Astrocyte (in vitro differentiated cells and primary cell): ENCODE measurements around the gene GFM1. TPM values are rescaled to one million over a fixed set of nuclear protein-coding genes. Genes with fewer than 3 reads are reported as not detected.
"Not testable (repeated sequence)": the region's sequence is repeated elsewhere in the genome, so short reads cannot be mapped to it uniquely, and the experiment has no call there.

Source experiments
- DNase-seq: peaks from one replicate; pipeline ENCODE4 v3.0.0-alpha.2; 2010; ENCODE audit warnings: low read depth
- FAIRE-seq: peaks from 2 replicates; lab custom pipeline; 2011; peaks lifted over from hg19 to GRCh38; lab: Jason Lieb, UNC
- H2AFZ ChIP-seq: 2 replicates; pipeline ENCODE4 v1.6.0; 2012; ENCODE audit warnings: low read depth, low read length, inconsistent platforms
- H3K27ac ChIP-seq: 2 replicates; pipeline ENCODE4 v1.5.1; 2011; ENCODE audit warnings: low read depth, low read length, inconsistent platforms
- H3K27me3 ChIP-seq: 2 replicates; pipeline ENCODE4 v1.6.0; 2011; ENCODE audit warnings: low read length, inconsistent platforms; ENCODE audit not compliant: insufficient read depth
- H3K36me3 ChIP-seq: 2 replicates; pipeline ENCODE4 v1.5.1; 2011; ENCODE audit warnings: low read length, inconsistent platforms; ENCODE audit not compliant: insufficient read depth
- H3K4me1 ChIP-seq: 2 replicates; pipeline ENCODE4 v1.5.1; 2011; ENCODE audit warnings: low read length, inconsistent platforms; ENCODE audit not compliant: insufficient read depth
- H3K4me2 ChIP-seq: 2 replicates; pipeline ENCODE4 v1.6.0; 2012; ENCODE audit warnings: low read length, inconsistent platforms
- H3K4me3 ChIP-seq: 2 replicates; pipeline ENCODE4 v1.5.1; 2011; ENCODE audit warnings: low read depth, mild to moderate bottlenecking, low read length, inconsistent platforms; ENCODE audit not compliant: insufficient read depth
- H3K79me2 ChIP-seq: 2 replicates; pipeline ENCODE4 v1.6.0; 2012; ENCODE audit warnings: mild to moderate bottlenecking, low read length, inconsistent platforms; ENCODE audit not compliant: insufficient read depth
- H3K9ac ChIP-seq: 2 replicates; pipeline ENCODE4 v1.6.0; 2012; ENCODE audit warnings: mild to moderate bottlenecking, low read length, inconsistent platforms
- H3K9me3 ChIP-seq: 2 replicates; pipeline ENCODE4 v1.5.1; 2012; ENCODE audit warnings: low read depth, mild to moderate bottlenecking, low read length, inconsistent platforms; ENCODE audit not compliant: insufficient read depth
- H4K20me1 ChIP-seq: 2 replicates; pipeline ENCODE4 v1.6.0; 2012; ENCODE audit warnings: low read length, inconsistent platforms; ENCODE audit not compliant: insufficient read depth
- H3K27ac Mint-ChIP-seq: one replicate; pipeline ENCODE4 v1.8.0; 2021; ENCODE audit warnings: mild to moderate bottlenecking, mixed read lengths; ENCODE audit not compliant: unreplicated experiment
- H3K27me3 Mint-ChIP-seq: one replicate; pipeline ENCODE4 v1.8.0; 2021; ENCODE audit warnings: low read depth, mixed read lengths; ENCODE audit not compliant: unreplicated experiment
- H3K36me3 Mint-ChIP-seq: one replicate; pipeline ENCODE4 v1.8.0; 2021; ENCODE audit warnings: low read depth, mixed read lengths; ENCODE audit not compliant: unreplicated experiment
- H3K4me1 Mint-ChIP-seq: one replicate; pipeline ENCODE4 v1.8.0; 2021; ENCODE audit warnings: low read depth, mixed read lengths; ENCODE audit not compliant: unreplicated experiment
- H3K4me3 Mint-ChIP-seq: one replicate; pipeline ENCODE4 v1.8.0; 2021; ENCODE audit warnings: mild to moderate bottlenecking, moderate library complexity, mixed read lengths; ENCODE audit not compliant: unreplicated experiment
- H3K9me3 Mint-ChIP-seq: one replicate; pipeline ENCODE4 v1.8.0; 2021; ENCODE audit warnings: mild to moderate bottlenecking, mixed read lengths; ENCODE audit not compliant: unreplicated experiment
- EZH2 ChIP-seq: IDR thresholded peaks from 2 replicates; pipeline ENCODE4 v1.6.1; 2012; ENCODE audit warnings: mild to moderate bottlenecking, low read length, inconsistent platforms; ENCODE audit not compliant: insufficient read depth
- total RNA-seq: library from RNA; stranded (reverse); gene quantifications from 2 replicates; pipeline ENCODE4 v1.2.1, GENCODE V29; 2021
- TF ChIP-seq, protein P1 (sequence below): IDR thresholded peaks from 2 replicates; pipeline ENCODE4 v1.5.1; 2011; ENCODE audit warnings: low read depth, mild to moderate bottlenecking, inconsistent platforms, low read length, moderate library complexity; ENCODE audit not compliant: insufficient read depth

The GFM1 gene
- total RNA-seq, 1 donor from 2014 or later = 32.6 TPM

DNA sequence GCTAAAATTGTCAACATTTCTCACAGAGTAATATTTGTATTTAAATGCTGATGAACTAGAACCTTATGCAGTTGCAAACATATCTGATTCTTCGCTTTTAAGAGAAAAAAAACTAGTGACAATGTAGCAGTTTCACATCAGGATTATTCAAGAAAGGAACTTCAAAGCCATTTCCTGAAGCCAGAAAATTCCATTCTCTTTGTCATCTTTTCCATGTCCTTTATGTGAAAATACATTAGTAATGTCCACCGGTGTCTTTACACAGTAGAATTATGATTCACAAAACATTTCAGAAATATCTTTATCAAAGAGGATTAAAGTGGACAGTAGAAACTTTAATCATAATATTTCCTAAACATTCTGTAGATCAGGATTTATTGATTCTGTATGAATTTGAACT is 40.8 kb downstream of the GFM1 start:
- H3K4me3 Mint-ChIP-seq = no peak overlapping the region
- Histone ChIP-seq H3K4me1 (peaks cover 17% of the 10 kb centered on the region), H3K79me2 (peaks cover 2% of the 10 kb centered on the region), H2AFZ (no peak overlapping the region), H3K36me3 (peaks cover 6% of the 10 kb centered on the region), H3K27me3 (no peaks in the 10 kb centered on the region), H3K27ac (peak overlapping the region; percentile 76), H3K4me2 (peak overlapping the region; percentile 13), H3K9me3 (no peaks in the 10 kb centered on the region), H3K9ac (peak overlapping the region; percentile 39), H3K4me3 (no peak overlapping the region), H4K20me1 (no peaks in the 10 kb centered on the region)
- no peak for TF ChIP-seq EZH2
- TF ChIP-seq, protein P1, sequence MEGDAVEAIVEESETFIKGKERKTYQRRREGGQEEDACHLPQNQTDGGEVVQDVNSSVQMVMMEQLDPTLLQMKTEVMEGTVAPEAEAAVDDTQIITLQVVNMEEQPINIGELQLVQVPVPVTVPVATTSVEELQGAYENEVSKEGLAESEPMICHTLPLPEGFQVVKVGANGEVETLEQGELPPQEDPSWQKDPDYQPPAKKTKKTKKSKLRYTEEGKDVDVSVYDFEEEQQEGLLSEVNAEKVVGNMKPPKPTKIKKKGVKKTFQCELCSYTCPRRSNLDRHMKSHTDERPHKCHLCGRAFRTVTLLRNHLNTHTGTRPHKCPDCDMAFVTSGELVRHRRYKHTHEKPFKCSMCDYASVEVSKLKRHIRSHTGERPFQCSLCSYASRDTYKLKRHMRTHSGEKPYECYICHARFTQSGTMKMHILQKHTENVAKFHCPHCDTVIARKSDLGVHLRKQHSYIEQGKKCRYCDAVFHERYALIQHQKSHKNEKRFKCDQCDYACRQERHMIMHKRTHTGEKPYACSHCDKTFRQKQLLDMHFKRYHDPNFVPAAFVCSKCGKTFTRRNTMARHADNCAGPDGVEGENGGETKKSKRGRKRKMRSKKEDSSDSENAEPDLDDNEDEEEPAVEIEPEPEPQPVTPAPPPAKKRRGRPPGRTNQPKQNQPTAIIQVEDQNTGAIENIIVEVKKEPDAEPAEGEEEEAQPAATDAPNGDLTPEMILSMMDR = no peak
- DNase-seq (peak; percentile 47), FAIRE-seq (peak; percentile 37)
- peaks cover 20% of the 10 kb centered on the region for H3K4me1 Mint-ChIP-seq
- H3K9me3 Mint-ChIP-seq = no peaks in the 10 kb centered on the region
- peaks cover 4% of the 10 kb centered on the region for H3K36me3 Mint-ChIP-seq
- H3K27me3 Mint-ChIP-seq = no peaks in the 10 kb centered on the region
- peak overlapping the region; percentile 62 for H3K27ac Mint-ChIP-seq

DNA sequence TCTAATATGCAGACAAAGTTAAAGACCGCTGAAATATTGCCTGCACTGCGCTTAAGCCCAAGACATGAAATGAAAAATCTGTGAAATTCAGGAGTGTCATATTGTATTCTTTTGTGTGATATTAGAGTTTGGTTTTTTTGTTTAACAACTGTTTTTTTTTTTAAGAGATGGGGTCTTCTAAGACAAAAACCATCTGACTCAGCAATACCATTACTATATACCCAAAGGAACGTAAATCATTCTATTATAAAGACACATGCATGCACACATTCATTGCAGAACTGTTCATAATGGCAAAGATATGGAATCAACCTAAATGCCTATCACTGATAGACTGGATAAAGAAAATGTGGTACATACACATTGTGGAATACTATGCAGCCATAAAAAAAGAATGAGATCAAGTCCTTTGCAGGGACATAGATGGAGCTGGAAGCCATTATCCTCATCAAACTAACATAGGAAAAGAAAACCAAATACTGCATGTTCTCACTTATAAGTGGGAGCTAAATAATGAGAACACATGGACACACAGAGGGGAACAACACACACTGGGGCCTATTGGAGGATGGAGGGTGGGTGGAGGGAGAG is 49.6 kb downstream of the GFM1 start:
- H3K36me3 ChIP-seq = peaks cover 17% of the 10 kb centered on the region
- not testable (repeated sequence) for H2AFZ ChIP-seq, H3K27ac Mint-ChIP-seq

DNA sequence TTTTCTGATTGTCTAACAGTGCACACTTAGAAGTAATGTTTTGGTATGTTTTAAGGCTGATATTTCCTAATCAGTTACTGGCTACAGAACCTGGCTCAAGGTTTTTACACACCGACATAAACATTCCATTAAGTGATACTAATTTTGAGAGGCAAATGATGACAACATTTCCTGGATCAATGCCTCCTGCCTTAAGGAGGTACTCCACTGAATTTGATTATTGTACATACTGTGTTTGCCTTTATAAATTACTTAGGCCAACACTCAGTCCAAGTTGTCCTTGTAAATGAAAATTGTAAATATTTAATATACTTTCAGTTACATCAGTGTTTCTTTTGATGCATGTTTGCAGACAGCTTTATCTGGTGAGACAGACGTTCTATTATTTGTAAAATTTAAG is 52.3 kb downstream of the GFM1 start:
- Histone ChIP-seq H4K20me1 (no peaks in the 10 kb centered on the region), H3K27ac (no peak overlapping the region), H3K9me3 (no peaks in the 10 kb centered on the region), H3K79me2 (peaks cover 5% of the 10 kb centered on the region), H3K4me3 (no peak overlapping the region), H3K27me3 (no peaks in the 10 kb centered on the region), H2AFZ (no peak overlapping the region), H3K36me3 (peaks cover 9% of the 10 kb centered on the region), H3K9ac (no peak overlapping the region), H3K4me2 (no peak overlapping the region), H3K4me1 (peaks cover 11% of the 10 kb centered on the region)
- no peak overlapping the region for H3K4me3 Mint-ChIP-seq
- FAIRE-seq (no peak), DNase-seq (peak; percentile 75)
- H3K36me3 Mint-ChIP-seq = peaks cover 5% of the 10 kb centered on the region
- no peaks in the 10 kb centered on the region for H3K9me3 Mint-ChIP-seq
- H3K27me3 Mint-ChIP-seq = no peaks in the 10 kb centered on the region
- no peaks in the 10 kb centered on the region for H3K4me1 Mint-ChIP-seq
- no peak overlapping the region for H3K27ac Mint-ChIP-seq
- TF ChIP-seq, protein P1 = no peak
- no peak for TF ChIP-seq EZH2

More for the DNA sequence above, 49.6 kb downstream of the GFM1 start:
- FAIRE-seq, H4K20me1 ChIP-seq, H3K4me1 Mint-ChIP-seq, H3K4me3 Mint-ChIP-seq, H3K9me3 Mint-ChIP-seq, H3K4me3 ChIP-seq, H3K27me3 ChIP-seq, H3K79me2 ChIP-seq, H3K36me3 Mint-ChIP-seq, DNase-seq, H3K4me1 ChIP-seq, H3K9ac ChIP-seq, H3K27me3 Mint-ChIP-seq, H3K27ac ChIP-seq, H3K4me2 ChIP-seq, H3K9me3 ChIP-seq: not testable (repeated sequence)
